GM19043 (cell line): Measurements from ENCODE around the gene CDH24.

Experiments
- ATAC-seq: cut with Tn5 transposase; IDR thresholded peaks from one replicate; pipeline ENCODE4 v1.9.1; 2021; ENCODE audit warnings: low read depth; ENCODE audit not compliant: unreplicated experiment

The CDH24 gene

GRCh38 chr14:22997676-22998323 lies 59.5 kb downstream of the CDH24 start:
- ATAC-seq, result no peak
